ENCODE results near the gene CAMK2D.

- TF ChIP-seq POLR2A (IDR thresholded peaks at IDR 0.05; ENCODE audit: low read length) (no peak), GATA1 (IDR thresholded peaks at IDR 0.05; ENCODE audit: low read depth, low read length) (no peak)
These were observed 67.5 kb downstream of the CAMK2D start for GRCh38 chr4:113694008-113694407.

All from erythroblast (primary cell).